T-helper 1 cell treated with Interleukin-12 subunit alpha and Interleukin-12 subunit beta and Interleukin-4 antibody, amounts not matched to agents 30 μg/mL and 1 μg/mL, for 36 hours (primary cell): ENCODE data around the gene HASPIN.

Source experiments
- H3K27ac Mint-ChIP-seq: one replicate; pipeline ENCODE4 v1.8.0; 2021; ENCODE audit warnings: mild to moderate bottlenecking, mixed read lengths
- H3K27me3 Mint-ChIP-seq: one replicate; pipeline ENCODE4 v1.8.0; 2021; ENCODE audit warnings: low read depth, mixed read lengths
- H3K36me3 Mint-ChIP-seq: one replicate; pipeline ENCODE4 v1.8.0; 2021; ENCODE audit warnings: low read depth, mixed read lengths
- H3K4me1 Mint-ChIP-seq: one replicate; pipeline ENCODE4 v1.8.0; 2021; ENCODE audit warnings: low read depth, mixed read lengths
- H3K4me3 Mint-ChIP-seq: one replicate; pipeline ENCODE4 v1.8.0; 2021; ENCODE audit warnings: mild to moderate bottlenecking, moderate library complexity, mixed read lengths
- H3K9me3 Mint-ChIP-seq: one replicate; pipeline ENCODE4 v1.8.0; 2021; ENCODE audit warnings: mixed read lengths

Gene HASPIN

DNA sequence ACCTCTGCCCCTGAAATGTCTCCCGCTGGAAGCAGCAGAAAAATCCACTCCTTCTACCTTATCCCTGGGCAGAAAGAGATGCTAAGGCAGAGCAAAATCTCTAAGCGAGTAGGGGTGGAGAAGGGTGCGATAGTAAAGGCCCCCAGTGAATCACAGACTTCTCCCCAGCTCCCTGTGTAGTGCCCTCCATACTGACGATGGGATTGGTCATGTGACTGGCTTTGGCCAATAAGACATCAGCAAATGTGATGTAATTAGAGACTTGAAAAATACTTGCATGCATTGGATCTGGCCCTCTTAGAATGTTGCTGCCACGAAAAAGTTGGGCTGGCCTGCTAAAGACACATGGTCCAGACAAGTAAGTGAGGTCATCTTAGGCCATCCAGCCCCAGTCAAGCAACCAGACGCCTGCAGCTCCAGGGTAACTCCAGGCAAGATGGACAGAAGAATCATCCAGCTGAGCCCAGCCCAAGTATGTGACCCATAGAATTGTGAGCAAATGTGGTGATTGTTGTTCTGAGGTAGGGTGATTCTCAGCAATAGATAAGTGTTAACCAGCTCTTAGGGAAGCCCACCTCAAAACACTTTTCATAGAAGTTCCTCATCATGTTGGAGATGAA lies 36.0 kb downstream of the HASPIN start:
- H3K27ac Mint-ChIP-seq: no peak overlapping the region
- peaks cover 12% of the 10 kb centered on the region for H3K9me3 Mint-ChIP-seq
- H3K4me3 Mint-ChIP-seq: no peak overlapping the region

DNA sequence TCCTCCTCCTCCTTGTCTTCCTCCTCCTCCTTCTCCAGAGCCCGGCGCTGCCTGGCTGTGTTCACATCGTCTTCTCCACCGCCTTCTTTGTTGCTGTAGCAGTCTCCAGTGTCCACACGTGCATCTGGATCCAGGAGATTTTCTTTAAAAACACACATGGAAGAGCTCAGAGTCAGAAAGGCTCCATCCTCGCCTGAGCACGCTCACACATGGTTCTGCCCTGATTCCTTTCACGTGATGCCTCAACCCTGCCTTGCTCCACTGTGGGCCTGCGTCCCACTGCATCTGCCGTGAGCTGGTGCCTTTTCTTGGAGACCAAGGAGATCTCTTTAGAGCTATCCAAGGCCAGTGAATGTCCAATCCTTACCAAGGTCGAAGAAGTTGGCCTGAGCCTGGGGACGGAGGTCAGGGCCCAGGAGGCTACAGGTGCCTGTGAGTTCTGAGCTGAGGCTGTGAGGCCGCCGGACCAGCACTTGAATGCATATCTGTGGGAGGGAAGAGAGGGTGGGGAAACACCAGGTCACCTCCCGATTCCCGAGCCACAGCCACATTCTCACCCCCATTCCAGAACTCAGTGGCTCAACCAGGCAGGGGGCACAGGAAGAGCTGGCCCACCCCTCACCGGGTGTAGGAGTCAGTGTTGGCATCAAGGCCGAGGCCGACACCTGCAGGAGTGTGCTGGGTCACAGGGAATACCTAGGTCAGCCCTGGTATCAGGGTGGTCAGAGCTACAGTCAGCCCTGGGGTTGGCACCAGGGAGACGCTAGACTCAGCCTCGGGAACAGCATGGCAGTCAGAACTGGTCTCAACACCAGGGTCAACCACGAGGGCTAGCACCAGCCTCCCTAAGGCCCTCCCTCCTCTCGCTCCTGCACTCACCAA lies 37.6 kb downstream of the HASPIN start:
- Mint-ChIP-seq H3K27ac (peak overlapping the region; percentile 1), H3K36me3 (peaks cover 7% of the 10 kb centered on the region), H3K4me3 (no peak overlapping the region), H3K27me3 (no peaks in the 10 kb centered on the region), H3K4me1 (peaks cover 29% of the 10 kb centered on the region), H3K9me3 (peaks cover 12% of the 10 kb centered on the region)

More for the DNA sequence above, 36.0 kb downstream of the HASPIN start:
- peaks cover 21% of the 10 kb centered on the region for H3K4me1 Mint-ChIP-seq
- H3K27me3 Mint-ChIP-seq: no peaks in the 10 kb centered on the region
- peaks cover 7% of the 10 kb centered on the region for H3K36me3 Mint-ChIP-seq

DNA sequence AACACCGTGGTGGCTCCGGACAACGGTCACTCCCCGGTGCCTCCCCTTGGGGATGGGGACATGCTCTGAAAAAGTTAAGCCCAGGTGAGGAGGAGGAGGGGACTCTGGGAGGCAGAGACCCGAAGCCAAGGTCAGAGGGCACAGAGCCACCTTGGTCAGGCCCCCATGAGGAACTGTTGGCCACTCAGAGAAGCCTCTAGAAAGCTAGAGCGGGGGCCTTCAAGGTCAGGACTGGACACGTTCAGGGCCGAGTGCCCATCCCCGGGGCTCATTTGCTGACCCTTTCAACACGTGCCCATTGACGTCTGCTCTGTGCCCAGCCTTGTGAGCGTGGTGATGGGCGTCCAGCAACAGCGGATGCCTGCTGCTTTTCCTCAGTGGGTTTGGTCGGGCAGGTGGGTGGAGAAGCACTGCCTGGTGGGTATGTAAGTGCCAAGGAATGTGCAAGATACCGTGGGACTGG lies 38.2 kb downstream of the HASPIN start:
- Mint-ChIP-seq H3K9me3 (peaks cover 15% of the 10 kb centered on the region), H3K36me3 (peaks cover 10% of the 10 kb centered on the region), H3K27ac (no peak overlapping the region), H3K27me3 (no peaks in the 10 kb centered on the region), H3K4me3 (no peak overlapping the region), H3K4me1 (peaks cover 34% of the 10 kb centered on the region)

DNA sequence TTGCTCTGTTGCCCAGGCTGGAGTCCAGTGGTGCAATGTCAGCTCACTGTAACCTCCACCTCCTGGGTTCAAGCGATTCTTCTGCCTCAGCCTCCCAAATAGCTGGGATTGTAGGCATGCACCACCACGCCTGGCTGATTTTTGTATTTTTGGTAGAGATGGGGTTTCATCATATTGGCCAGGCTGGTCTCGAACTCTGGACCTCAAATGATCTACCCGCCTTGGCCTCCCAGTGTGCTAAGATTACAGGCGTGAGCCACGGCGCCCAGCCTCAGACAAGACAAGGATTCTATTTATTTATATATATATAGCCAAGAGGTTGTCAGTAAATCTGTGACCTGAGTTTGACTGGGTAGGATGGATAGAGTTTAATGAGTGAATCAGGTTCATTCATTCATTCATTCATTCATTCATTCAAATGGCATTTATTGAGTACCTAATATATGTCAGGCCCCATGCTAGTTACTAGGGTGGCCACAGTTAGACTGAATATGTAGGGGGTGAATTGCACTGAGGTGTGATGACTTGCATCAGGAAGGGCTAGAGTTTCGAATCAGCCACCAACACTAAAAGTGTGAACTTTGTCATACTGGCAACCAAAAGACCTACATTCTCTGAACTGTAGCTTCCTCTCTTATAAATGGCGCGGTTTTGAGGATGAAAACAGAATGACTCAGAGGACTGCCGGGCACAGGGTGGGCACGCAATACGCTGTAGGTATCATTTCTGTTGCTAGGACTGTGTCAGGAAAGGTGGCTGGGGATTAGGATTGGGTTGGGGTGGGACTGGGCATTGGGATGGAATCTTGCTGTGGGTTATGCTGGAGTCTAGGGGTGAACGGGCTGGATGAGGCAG lies 39.4 kb downstream of the HASPIN start:
- Mint-ChIP-seq H3K27ac (peak overlapping the region; percentile 96), H3K4me1 (peaks cover 38% of the 10 kb centered on the region), H3K36me3 (peaks cover 13% of the 10 kb centered on the region), H3K27me3 (no peaks in the 10 kb centered on the region), H3K4me3 (peak overlapping the region; percentile 79), H3K9me3 (peaks cover 21% of the 10 kb centered on the region)

DNA sequence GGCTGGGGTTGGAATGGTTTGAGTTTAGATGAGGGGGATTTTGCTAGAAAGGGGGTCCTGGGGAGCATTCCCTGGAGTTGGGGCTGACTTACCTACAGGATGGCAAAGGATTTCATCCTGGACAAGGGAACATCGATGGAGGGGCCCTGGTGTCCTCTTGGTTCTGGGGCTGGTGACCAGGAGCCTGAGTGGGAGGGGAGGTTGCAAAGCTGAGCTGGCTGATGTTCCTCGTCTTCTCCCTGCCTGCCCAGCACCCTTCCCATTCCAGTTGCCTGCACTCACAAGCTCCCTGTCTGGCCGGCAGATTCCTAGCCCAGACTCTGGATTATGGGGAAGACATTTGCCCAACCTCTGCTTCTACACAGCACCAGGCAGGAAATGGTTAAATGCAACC lies 40.1 kb downstream of the HASPIN start:
- H3K9me3 Mint-ChIP-seq: peaks cover 21% of the 10 kb centered on the region
- H3K27me3 Mint-ChIP-seq: no peaks in the 10 kb centered on the region
- peaks cover 42% of the 10 kb centered on the region for H3K4me1 Mint-ChIP-seq
- H3K4me3 Mint-ChIP-seq: peak overlapping the region; percentile 79
- peaks cover 15% of the 10 kb centered on the region for H3K36me3 Mint-ChIP-seq
- H3K27ac Mint-ChIP-seq: peak overlapping the region; percentile 96

DNA sequence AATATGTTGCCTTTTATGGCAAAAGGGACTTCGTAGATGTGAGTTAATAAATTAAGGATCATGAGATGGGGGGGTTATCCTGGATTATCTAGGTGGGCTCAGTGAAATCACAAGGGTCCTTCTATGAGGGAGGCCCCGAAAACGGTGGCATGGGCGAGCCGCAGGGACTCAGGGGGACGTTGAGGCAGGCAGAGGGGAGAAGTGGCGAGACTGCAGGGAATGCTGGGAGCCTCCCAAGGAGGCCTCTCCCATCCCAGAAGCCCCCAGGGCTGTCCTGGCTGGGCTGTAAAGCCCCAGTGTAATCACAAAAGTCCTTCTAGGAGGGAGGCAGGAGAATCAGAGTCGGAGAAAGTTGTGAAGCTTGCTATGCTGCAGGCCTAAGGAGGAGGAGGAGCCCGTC lies 42.3 kb downstream of the HASPIN start:
- Mint-ChIP-seq H3K36me3 (peaks cover 9% of the 10 kb centered on the region), H3K9me3 (peaks cover 9% of the 10 kb centered on the region), H3K27me3 (no peaks in the 10 kb centered on the region), H3K27ac (peak overlapping the region; percentile 96), H3K4me3 (no peak overlapping the region), H3K4me1 (peaks cover 46% of the 10 kb centered on the region)

DNA sequence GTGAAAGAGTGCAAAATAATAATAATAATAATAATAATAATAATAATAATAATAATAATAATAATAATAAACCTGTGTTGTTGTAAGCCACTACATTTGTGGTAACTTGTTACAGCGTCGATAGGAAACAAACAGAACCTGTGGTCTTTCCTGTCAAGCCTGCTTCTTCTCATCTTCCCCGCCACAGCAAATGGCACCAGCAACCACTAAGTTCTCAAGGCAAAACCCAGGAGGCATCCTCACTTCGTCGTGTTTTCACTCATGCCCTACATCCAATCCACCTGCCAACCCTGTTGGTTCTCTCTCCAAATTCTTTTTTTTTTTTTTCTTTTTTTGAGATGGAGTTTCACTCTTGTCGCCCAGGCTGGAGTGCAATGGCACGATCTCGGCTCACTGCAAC lies 43.1 kb downstream of the HASPIN start:
- H3K9me3 Mint-ChIP-seq: peaks cover 9% of the 10 kb centered on the region
- H3K4me3 Mint-ChIP-seq: peak overlapping the region; percentile 34
- peaks cover 48% of the 10 kb centered on the region for H3K4me1 Mint-ChIP-seq
- peak overlapping the region; percentile 80 for H3K27ac Mint-ChIP-seq
- no peaks in the 10 kb centered on the region for H3K27me3 Mint-ChIP-seq
- H3K36me3 Mint-ChIP-seq: peaks cover 9% of the 10 kb centered on the region

DNA sequence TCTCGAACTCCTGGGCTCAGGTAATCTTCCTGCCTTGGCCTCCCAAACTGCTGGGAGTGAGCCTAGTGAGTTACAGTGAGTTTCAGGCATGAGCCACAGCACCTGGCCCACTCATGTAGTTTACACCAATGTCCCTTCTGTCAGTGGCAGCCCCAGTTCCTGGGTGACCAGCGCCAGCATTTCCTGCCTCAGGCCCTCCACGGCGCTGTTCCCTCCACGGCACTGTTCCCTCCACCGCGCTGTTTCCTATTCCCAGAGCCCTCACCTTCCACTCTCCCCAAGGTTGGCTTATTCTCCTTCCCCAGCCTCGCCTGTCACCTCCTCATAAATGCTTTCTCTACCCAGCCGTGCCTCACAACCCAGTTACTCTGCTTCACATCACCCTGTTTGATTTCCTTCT lies 44.6 kb downstream of the HASPIN start:
- Mint-ChIP-seq H3K9me3 (peaks cover 9% of the 10 kb centered on the region), H3K27me3 (no peaks in the 10 kb centered on the region), H3K27ac (no peak overlapping the region), H3K4me1 (peaks cover 46% of the 10 kb centered on the region), H3K4me3 (no peak overlapping the region), H3K36me3 (peaks cover 9% of the 10 kb centered on the region)

DNA sequence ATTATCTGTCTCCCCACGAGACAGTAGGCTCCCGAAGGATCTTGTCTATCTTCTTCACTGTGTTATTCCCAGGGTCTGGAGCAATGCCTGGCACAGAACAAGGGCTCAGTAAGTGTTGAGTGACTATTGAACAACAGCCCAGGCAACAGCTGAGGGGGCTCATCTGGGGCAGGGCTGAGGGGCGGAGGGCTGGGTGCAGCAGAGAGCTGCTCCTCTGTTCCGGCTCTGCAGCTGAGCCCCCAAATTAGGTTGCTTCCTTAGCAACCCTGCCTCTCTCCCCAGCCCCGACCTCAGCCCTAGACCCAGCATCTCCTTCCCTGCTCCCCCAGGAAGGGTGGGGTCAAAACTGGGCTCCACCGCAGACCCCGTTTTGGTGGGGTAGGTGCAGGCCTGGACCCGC lies 45.1 kb downstream of the HASPIN start:
- H3K4me1 Mint-ChIP-seq: peaks cover 42% of the 10 kb centered on the region
- no peaks in the 10 kb centered on the region for H3K27me3 Mint-ChIP-seq

DNA sequence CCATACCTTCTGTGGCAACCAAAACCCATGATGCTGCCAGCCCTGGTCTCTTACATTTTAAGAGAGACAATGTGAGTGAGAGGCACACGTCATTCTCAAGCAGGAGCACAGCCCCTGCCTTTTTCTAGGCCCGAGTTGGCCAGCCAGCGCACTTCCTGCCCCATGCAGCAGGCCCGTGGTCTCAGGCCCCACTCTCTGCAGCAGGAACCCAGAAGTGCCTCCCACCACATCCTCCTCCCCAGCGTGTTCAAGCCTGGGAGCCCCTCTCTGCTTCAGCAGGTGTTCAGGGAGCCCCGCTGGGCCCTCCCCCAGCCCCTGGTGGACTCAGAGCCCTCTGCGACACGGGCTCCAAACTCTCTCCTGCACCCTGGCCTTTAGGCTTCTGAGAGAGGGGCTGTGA lies 46.8 kb downstream of the HASPIN start:
- Mint-ChIP-seq H3K4me3 (no peak overlapping the region), H3K36me3 (peaks cover 10% of the 10 kb centered on the region), H3K27me3 (no peaks in the 10 kb centered on the region), H3K4me1 (peaks cover 31% of the 10 kb centered on the region), H3K27ac (peak overlapping the region; percentile 27), H3K9me3 (peaks cover 9% of the 10 kb centered on the region)

More for the DNA sequence above, 45.1 kb downstream of the HASPIN start:
- peaks cover 10% of the 10 kb centered on the region for H3K36me3 Mint-ChIP-seq
- no peak overlapping the region for H3K27ac Mint-ChIP-seq
- peaks cover 9% of the 10 kb centered on the region for H3K9me3 Mint-ChIP-seq
- no peak overlapping the region for H3K4me3 Mint-ChIP-seq

DNA sequence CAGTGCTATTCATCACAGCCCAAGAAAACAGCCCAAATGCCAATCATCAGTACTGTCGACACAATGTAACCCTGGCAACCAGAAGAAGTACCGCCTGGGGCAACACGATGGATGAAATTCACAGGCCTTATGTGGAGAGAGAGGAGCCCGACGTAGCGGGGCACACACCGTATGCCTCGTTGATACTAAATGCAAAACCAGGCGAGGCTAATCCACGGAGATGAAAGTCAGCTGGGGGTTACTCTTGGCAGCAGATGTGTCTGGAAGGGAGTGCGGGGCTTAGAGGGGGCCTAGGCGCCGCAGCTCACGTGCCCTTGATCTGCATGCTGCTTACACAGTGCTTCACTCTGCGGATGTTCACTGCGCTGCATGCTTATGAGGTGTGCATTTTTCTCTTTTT lies 47.4 kb downstream of the HASPIN start:
- H3K27ac Mint-ChIP-seq: no peak overlapping the region
- no peaks in the 10 kb centered on the region for H3K27me3 Mint-ChIP-seq
- peaks cover 9% of the 10 kb centered on the region for H3K9me3 Mint-ChIP-seq
- peaks cover 24% of the 10 kb centered on the region for H3K4me1 Mint-ChIP-seq
- H3K36me3 Mint-ChIP-seq: peaks cover 10% of the 10 kb centered on the region
- no peak overlapping the region for H3K4me3 Mint-ChIP-seq

DNA sequence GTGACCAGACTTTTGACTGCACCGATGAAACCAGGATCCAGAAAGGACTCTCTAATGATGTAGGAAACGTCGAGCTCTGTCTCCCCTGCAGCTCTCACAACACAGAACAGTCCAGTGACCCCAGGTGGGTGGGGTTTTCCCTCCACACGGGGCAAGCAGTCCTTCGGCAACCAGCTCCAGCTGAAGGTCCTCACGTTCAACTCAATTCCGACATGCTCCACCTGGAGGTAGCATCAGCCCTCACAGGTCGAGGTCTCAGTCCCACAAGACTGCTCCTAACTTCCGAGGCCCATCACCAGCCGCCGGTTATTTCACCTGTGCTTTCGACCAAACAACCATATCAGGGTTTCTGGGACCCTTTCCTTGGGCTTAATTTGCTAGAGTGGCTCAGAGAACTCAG lies 49.1 kb downstream of the HASPIN start:
- H3K4me3 Mint-ChIP-seq: no peak overlapping the region
- H3K4me1 Mint-ChIP-seq: peaks cover 14% of the 10 kb centered on the region
- H3K9me3 Mint-ChIP-seq: peaks cover under 1% of the 10 kb centered on the region
- H3K27ac Mint-ChIP-seq: no peak overlapping the region
- no peaks in the 10 kb centered on the region for H3K27me3 Mint-ChIP-seq
- H3K36me3 Mint-ChIP-seq: peaks cover 4% of the 10 kb centered on the region

DNA sequence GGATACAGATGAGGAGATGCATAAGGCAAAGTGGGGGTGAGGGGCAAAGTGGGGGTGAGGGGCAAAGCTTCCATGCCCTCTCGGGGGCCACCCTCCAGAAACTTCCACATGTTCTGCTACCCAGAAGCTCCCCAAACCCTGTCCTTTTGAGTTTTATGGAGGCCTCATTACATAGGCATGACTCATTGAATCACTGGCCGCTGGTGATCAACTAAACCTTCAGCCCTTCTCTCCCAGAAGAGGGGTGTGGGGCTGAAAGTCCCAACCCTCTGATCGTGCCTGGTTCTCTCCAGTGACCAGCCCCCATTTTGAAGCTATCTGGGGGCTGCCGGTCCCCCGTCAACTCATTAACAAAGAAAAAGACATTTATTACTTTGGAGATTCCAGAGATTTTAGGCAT lies 49.8 kb downstream of the HASPIN start:
- H3K4me1 Mint-ChIP-seq: peaks cover 11% of the 10 kb centered on the region
- peaks cover under 1% of the 10 kb centered on the region for H3K27me3 Mint-ChIP-seq
- no peaks in the 10 kb centered on the region for H3K9me3 Mint-ChIP-seq
- H3K36me3 Mint-ChIP-seq: peaks cover 3% of the 10 kb centered on the region
- no peak overlapping the region for H3K4me3 Mint-ChIP-seq
- H3K27ac Mint-ChIP-seq: no peak overlapping the region

DNA sequence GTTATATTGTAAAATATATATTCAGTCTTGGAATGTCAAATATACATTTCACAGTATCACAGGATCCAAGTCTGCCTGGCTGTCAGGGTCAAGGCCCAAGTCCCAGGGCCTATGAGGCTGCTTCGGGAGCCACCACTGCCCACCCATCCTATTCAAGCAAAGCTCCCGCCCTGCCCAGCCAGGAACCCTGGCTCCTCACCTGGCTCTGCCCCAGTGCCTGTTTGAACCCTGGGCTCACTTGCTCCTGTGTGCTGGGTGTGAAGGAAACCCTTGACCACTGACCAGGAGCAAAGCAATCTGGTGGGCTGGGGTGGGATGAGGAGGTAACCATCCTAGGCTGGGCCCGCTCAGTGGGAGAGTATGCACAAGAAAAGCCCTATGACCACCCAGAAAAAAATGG lies 50.3 kb downstream of the HASPIN start:
- Mint-ChIP-seq H3K36me3 (peaks cover 2% of the 10 kb centered on the region), H3K4me1 (peaks cover 9% of the 10 kb centered on the region)

More for the DNA sequence above, 50.3 kb downstream of the HASPIN start:
- H3K4me3 Mint-ChIP-seq: no peak overlapping the region
- no peaks in the 10 kb centered on the region for H3K9me3 Mint-ChIP-seq
- no peak overlapping the region for H3K27ac Mint-ChIP-seq
- H3K27me3 Mint-ChIP-seq: peaks cover 3% of the 10 kb centered on the region
